ENCODE results near the gene WWP2. TPM values are rescaled to one million over a fixed set of nuclear protein-coding genes. Genes with fewer than 3 reads are reported as not detected.

Gene WWP2
- total and polyA plus RNA-seq, 7 donors, result 11.4 to 59.0 (median 23.9) TPM

- H3K4me1 ChIP-seq, result peaks cover 0 to 40% (median 24%) of the 10 kb centered on the region in 4 donors
- WGBS, 2 donors, result 11 to 38% methylated on average over 12 of the region's 12 CpGs
- no peaks in the 10 kb centered on the region for H3K27me3 ChIP-seq
- peak; percentile 82 for DNase-seq
- peak; percentile 35 to 71 (median 58) for TF ChIP-seq POLR2AphosphoS5 (IDR thresholded peaks at IDR 0.05)
- no peak for TF ChIP-seq EP300 (IDR thresholded peaks at IDR 0.05)
- no peak for TF ChIP-seq CTCF (IDR thresholded peaks at IDR 0.05)
- H3K9me3 ChIP-seq, result no peaks in the 10 kb centered on the region
- H3K27ac ChIP-seq, result peak overlapping the region; percentile 66 to 86 (median 74)
- peak overlapping the region in 3 of 4 donors; percentile 22 to 34 (median 24) for H3K4me3 ChIP-seq
- H3K36me3 ChIP-seq, result no peaks in the 10 kb centered on the region
- intact Hi-C loops (cut with DNase I), result loop anchor here (2.0 kb wide), 1 partner anchor 65 kb away; no protein-coding TSS in a partner anchor
Measured at GRCh38 chr16:69861292-69862030, 99.3 kb downstream of the WWP2 start.

GRCh38 chr16:69863401-69864281 is 101.5 kb downstream of the WWP2 start:
- H3K27me3 ChIP-seq, result no peaks in the 10 kb centered on the region
- no peaks in the 10 kb centered on the region for H3K9me3 ChIP-seq
- intact Hi-C loops (cut with DNase I), result no loop called here
- H3K27ac ChIP-seq, result no peak overlapping the region
- WGBS, 2 donors, result 93 to 94% methylated on average over 16 of the region's 16 CpGs
- TF ChIP-seq EP300 (IDR thresholded peaks at IDR 0.05), result no peak
- TF ChIP-seq POLR2A (IDR thresholded peaks at IDR 0.05), result no peak
- TF ChIP-seq POLR2AphosphoS5 (IDR thresholded peaks at IDR 0.05), result no peak
- TF ChIP-seq CTCF (IDR thresholded peaks at IDR 0.05), result no peak
- no peak overlapping the region for H3K4me3 ChIP-seq
- no peaks in the 10 kb centered on the region for H3K36me3 ChIP-seq
- peaks cover 0 to 40% (median 24%) of the 10 kb centered on the region in 4 donors for H3K4me1 ChIP-seq
- DNase-seq, result no peak

- TF ChIP-seq POLR2AphosphoS5 (IDR thresholded peaks at IDR 0.05), result no peak
- no peak for TF ChIP-seq EP300 (IDR thresholded peaks at IDR 0.05)
- TF ChIP-seq POLR2A (IDR thresholded peaks at IDR 0.05), result no peak
- no peak for TF ChIP-seq CTCF (IDR thresholded peaks at IDR 0.05)
- intact Hi-C loops (cut with DNase I), result no loop called here
- DNase-seq, result no peak
- 80 to 83% methylated on average over 8 of the region's 8 CpGs for WGBS, 2 donors
- Histone ChIP-seq H3K36me3 (no peaks in the 10 kb centered on the region), H3K4me1 (peaks cover 0 to 24% (median 19%) of the 10 kb centered on the region in 4 donors), H3K9me3 (no peaks in the 10 kb centered on the region), H3K27ac (no peak overlapping the region), H3K27me3 (no peaks in the 10 kb centered on the region), H3K4me3 (no peak overlapping the region)
Measured at GRCh38 chr16:69865701-69866100, 103.6 kb downstream of the WWP2 start.

GRCh38 chr16:69867784-69868560 is 105.8 kb downstream of the WWP2 start:
- WGBS, 2 donors, result 84% methylated on average over 8 of the region's 8 CpGs
- Histone ChIP-seq H3K27ac (no peak overlapping the region), H3K4me1 (peaks cover 0 to 1% (median 0%) of the 10 kb centered on the region in 4 donors), H3K9me3 (no peaks in the 10 kb centered on the region), H3K36me3 (peaks cover 0 to 17% (median 6%) of the 10 kb centered on the region in 4 donors), H3K27me3 (no peaks in the 10 kb centered on the region), H3K4me3 (no peak overlapping the region)
- intact Hi-C loops (cut with DNase I), result no loop called here
- DNase-seq, result no peak
- no peak for TF ChIP-seq EP300 (IDR thresholded peaks at IDR 0.05)
- no peak for TF ChIP-seq POLR2A (IDR thresholded peaks at IDR 0.05)
- TF ChIP-seq CTCF (IDR thresholded peaks at IDR 0.05), result no peak
- no peak for TF ChIP-seq POLR2AphosphoS5 (IDR thresholded peaks at IDR 0.05)

Data from sigmoid colon (tissue), 7 donors.